IMR-90 (cell line): Measurements from ENCODE around the gene KIAA0232. TPM values are rescaled to one million over a fixed set of nuclear protein-coding genes. Genes with fewer than 3 reads are reported as not detected.

ENCODE experiments used
- ATAC-seq: fragments of 200-7000 bp; cut with Tn5 transposase; 2 replicates; pipeline ENCODE4 v1.9.1; 2020; ENCODE audit warnings: low read depth, mild to moderate bottlenecking, moderate library complexity
- BruUV-seq: library from RNA; stranded (reverse); fragments of 400-500 nt; replicated peaks from 2 replicates; lab custom pipeline; 2021; lab: Mats Ljungman, UMichigan
- CTCF ChIA-PET: fragments of 300-600 bp; formaldehyde crosslinking; extraction: SDS; loops from one replicate; lab custom pipeline; 2021; ENCODE audit warnings: antibody characterized with exemption; lab: Yijun Ruan, JAX
- POLR2A ChIA-PET: fragments of 300-600 bp; sonication (Branson Sonifier 250); formaldehyde crosslinking; loops from one replicate; lab custom pipeline; 2022; ENCODE audit warnings: antibody characterized with exemption; ENCODE audit not compliant: unreplicated experiment; lab: Charles Lee
- DNase-seq: peaks from one replicate; pipeline ENCODE4 v3.0.0; 2013
- H2AFZ ChIP-seq: replicated peaks from 2 replicates; pipeline ENCODE3; 2013; ENCODE audit warnings: low read length, mild to moderate bottlenecking; ENCODE audit not compliant: poor library complexity
- H2AK5ac ChIP-seq: 2 replicates; pipeline ENCODE4 v1.6.1; 2013; ENCODE audit warnings: low read depth, low read length, inconsistent platforms
- H2AK9ac ChIP-seq: replicated peaks from 2 replicates; pipeline ENCODE3; 2013; ENCODE audit warnings: mild to moderate bottlenecking, low read depth, low read length, moderate library complexity; ENCODE audit not compliant: poor library complexity
- H2BK120ac ChIP-seq: 2 replicates; pipeline ENCODE4 v1.6.1; 2013; ENCODE audit warnings: low read depth, low read length, inconsistent platforms
- H2BK15ac ChIP-seq: 3 replicates; pipeline ENCODE4 v1.6.1; 2013; ENCODE audit warnings: low read depth, low read length, inconsistent platforms
- H2BK20ac ChIP-seq: 2 replicates; pipeline ENCODE4 v1.6.1; 2013; ENCODE audit warnings: low read depth, mild to moderate bottlenecking, inconsistent platforms, low read length, moderate library complexity
- H2BK5ac ChIP-seq: 2 replicates; pipeline ENCODE4 v1.6.1; 2013; ENCODE audit warnings: mild to moderate bottlenecking, low read depth, low read length, inconsistent platforms; ENCODE audit not compliant: poor library complexity, severe bottlenecking
- H3K14ac ChIP-seq: replicated peaks from 2 replicates; pipeline ENCODE4 v1.6.1; 2013; ENCODE audit warnings: low read depth, low read length, inconsistent platforms
- H3K18ac ChIP-seq: 2 replicates; pipeline ENCODE4 v1.6.1; 2013; ENCODE audit warnings: low read depth, low read length, control low read depth
- H3K23ac ChIP-seq: 2 replicates; pipeline ENCODE4 v1.6.1; 2013; ENCODE audit warnings: low read depth, low read length, inconsistent platforms
- H3K27ac ChIP-seq: 2 replicates; pipeline ENCODE4 v1.5.1; 2013; ENCODE audit warnings: mild to moderate bottlenecking, control low read depth, low read length; ENCODE audit not compliant: insufficient read depth
- H3K27me3 ChIP-seq: 2 replicates; pipeline ENCODE4 v1.6.1; 2013; ENCODE audit warnings: low read length; ENCODE audit not compliant: control insufficient read depth, insufficient read depth
- H3K36me3 ChIP-seq: 2 replicates; pipeline ENCODE4 v1.6.1; 2013; ENCODE audit warnings: low read length, mixed read lengths; ENCODE audit not compliant: control insufficient read depth, insufficient read depth
- H3K4ac ChIP-seq: 2 replicates; pipeline ENCODE4 v1.6.1; 2013; ENCODE audit warnings: low read depth, low read length, inconsistent platforms
- H3K4me1 ChIP-seq: 2 replicates; pipeline ENCODE4 v1.6.1; 2013; ENCODE audit warnings: low read length, mixed read lengths; ENCODE audit not compliant: control insufficient read depth, insufficient read depth
- H3K4me2 ChIP-seq: 2 replicates; pipeline ENCODE4 v1.6.1; 2013; ENCODE audit warnings: low read depth, mild to moderate bottlenecking, control low read depth, low read length, moderate library complexity
- H3K4me3 ChIP-seq: 2 replicates; pipeline ENCODE4 v1.5.1; 2013; ENCODE audit warnings: low read depth, mild to moderate bottlenecking, control low read depth, low read length, moderate library complexity; ENCODE audit not compliant: insufficient read depth
- H3K56ac ChIP-seq: 2 replicates; pipeline ENCODE4 v1.6.1; 2013; ENCODE audit warnings: low read length, inconsistent platforms; ENCODE audit not compliant: insufficient read depth; ENCODE audit errors: extremely low read depth
- H3K79me1 ChIP-seq, 2 experiments: 2 replicates each; pipeline ENCODE4 v1.6.1; 2013; ENCODE audit warnings: low read length in 2 of 2, inconsistent platforms in 1 of 2, low read depth in 1 of 2
- H3K9ac ChIP-seq: 2 replicates; pipeline ENCODE4 v1.6.1; 2013; ENCODE audit warnings: low read depth, low read length, control low read depth
- H3K9me1 ChIP-seq: 2 replicates; pipeline ENCODE4 v1.6.1; 2013; ENCODE audit warnings: low read length, inconsistent platforms; ENCODE audit not compliant: insufficient read depth
- H3K9me3 ChIP-seq: 2 replicates; pipeline ENCODE4 v1.6.1; 2013; ENCODE audit warnings: low read length; ENCODE audit not compliant: control insufficient read depth, insufficient read depth
- H4K20me1 ChIP-seq: 2 replicates; pipeline ENCODE4 v1.6.1; 2013; ENCODE audit warnings: low read length, inconsistent platforms; ENCODE audit not compliant: insufficient read depth
- H4K5ac ChIP-seq: 2 replicates; pipeline ENCODE4 v1.6.1; 2013; ENCODE audit warnings: mild to moderate bottlenecking, low read depth, low read length, control low read depth
- H4K8ac ChIP-seq, 2 experiments: 2 replicates each; pipeline ENCODE4 v1.6.1; 2013; ENCODE audit warnings: low read depth in 2 of 2, low read length in 2 of 2, control low read depth in 1 of 2, inconsistent platforms in 1 of 2
- H4K91ac ChIP-seq: 2 replicates; pipeline ENCODE4 v1.6.1; 2013; ENCODE audit warnings: low read depth, low read length, inconsistent platforms; ENCODE audit not compliant: insufficient read depth
- BHLHE40 ChIP-seq: fragments of 150-350 bp; IDR thresholded peaks from 2 replicates; pipeline ENCODE4 v1.6.1; 2016; ENCODE audit warnings: mild to moderate bottlenecking, low read depth, low read length
- CEBPB ChIP-seq: IDR thresholded peaks from 2 replicates; pipeline ENCODE4 v1.6.1; 2012; ENCODE audit warnings: low read depth, low read length, improper control_type of control experiment
- CHD1 ChIP-seq: IDR thresholded peaks from 2 replicates; pipeline ENCODE4 v1.6.1; 2012; ENCODE audit warnings: low read depth, low read length, improper control_type of control experiment
- CTCF ChIP-seq: conservative IDR thresholded peaks from 2 replicates; pipeline ENCODE4 v1.5.1; 2012; ENCODE audit warnings: mild to moderate bottlenecking, low read depth, low read length, improper control_type of control experiment
- FOS ChIP-seq: fragments of 150-350 bp; IDR thresholded peaks from 2 replicates; pipeline ENCODE4 v1.6.1; 2016; ENCODE audit warnings: low read depth, low read length
- MAFK ChIP-seq: IDR thresholded peaks from 2 replicates; pipeline ENCODE4 v1.6.1; 2012; ENCODE audit warnings: low read depth, low read length, improper control_type of control experiment
- MAZ ChIP-seq: IDR thresholded peaks from 2 replicates; pipeline ENCODE4 v1.6.1; 2012; ENCODE audit warnings: low read depth, mild to moderate bottlenecking, low read length, improper control_type of control experiment, moderate library complexity, borderline replicate concordance
- MXI1 ChIP-seq: IDR thresholded peaks from 2 replicates; pipeline ENCODE4 v1.6.1; 2012; ENCODE audit warnings: low read depth, mild to moderate bottlenecking, low read length, moderate library complexity, borderline replicate concordance
- NFE2L2 ChIP-seq: fragments of 150-350 bp; IDR thresholded peaks from 2 replicates; pipeline ENCODE4 v1.6.1; 2016; ENCODE audit warnings: low read depth, mild to moderate bottlenecking, low read length
- RAD21 ChIP-seq: IDR thresholded peaks from 2 replicates; pipeline ENCODE4 v1.6.1; 2012; ENCODE audit warnings: low read length, improper control_type of control experiment
- RCOR1 ChIP-seq: IDR thresholded peaks from 2 replicates; pipeline ENCODE4 v1.6.1; 2012; ENCODE audit warnings: mild to moderate bottlenecking, low read length, improper control_type of control experiment; ENCODE audit not compliant: insufficient replicate concordance
- RFX5 ChIP-seq: IDR thresholded peaks from 2 replicates; pipeline ENCODE4 v1.8.0; 2012; ENCODE audit warnings: low read depth, mild to moderate bottlenecking, low read length, moderate library complexity
- SMC3 ChIP-seq: fragments of 150-350 bp; IDR thresholded peaks from 2 replicates; pipeline ENCODE4 v1.6.1; 2016; ENCODE audit warnings: low read depth, mild to moderate bottlenecking, antibody characterized with exemption, low read length, moderate library complexity
- USF2 ChIP-seq: fragments of 150-350 bp; IDR thresholded peaks from 2 replicates; pipeline ENCODE4 v1.6.1; 2017; ENCODE audit warnings: mild to moderate bottlenecking, antibody characterized with exemption, low read length, low read depth
- WGBS, 2 experiments: methylation state at CpG; one replicate each; pipeline versions ENCODE4 v1.1.5 to v1.1.7; 2013; ENCODE audit warnings: missing lambda C conversion rate in 2 of 2; ENCODE audit not compliant: insufficient read length in 1 of 2; ENCODE audit errors: extremely low coverage in 2 of 2; 5-methylcytosine and 5-hydroxymethylcytosine counted together
- dilution Hi-C: fragments of 300-500 bp; cut with HindIII; formaldehyde crosslinking; loops from one replicate; pipeline ENCODE4 v1.14.3; 2018; ENCODE audit warnings: low sequenced_read_pairs; ENCODE audit not compliant: unreplicated experiment
- in situ Hi-C: fragments of 300-500 bp; cut with MboI; formaldehyde crosslinking; loops from 3 replicates; pipeline ENCODE4 v1.14.3; 2019; ENCODE audit warnings: low sequenced_read_pairs, inconsistent platforms, mixed read lengths
- intact Hi-C: fragments of 100-400 bp; cut with micrococcal nuclease; formaldehyde crosslinking; loops from 2 replicates; pipeline ENCODE4 v1.10.0; 2022
- polyA plus RNA-seq, 3 experiments: library from polyadenylated mRNA; depleted of rRNA; stranded (reverse); fragments of >200 nt; gene quantifications; 2 replicates each; pipeline ENCODE4 v1.2.3, GENCODE V29; 2012; ENCODE audit warnings: low replicate concordance in 1 of 3
- total RNA-seq: library from RNA; depleted of rRNA; stranded (reverse); fragments of >200 nt; gene quantifications from 2 replicates; pipeline ENCODE4 v1.2.3, GENCODE V29; 2012

KIAA0232 gene
- total and polyA plus RNA-seq, 2 of the 4 experiments (the other 2 are of a cell fraction) = 6.8 to 19.5 TPM

GRCh38 chr4:6892190-6892908 is 109.8 kb downstream of the KIAA0232 start (continued):
- TF ChIP-seq CEBPB (no peak), MAZ (0 out of 2 replicates have a peak, but pooled peaks have one; percentile 16)

- DNase-seq (no peak), ATAC-seq (no peak)
- Histone ChIP-seq H3K9me1 (peaks cover 5% of the 10 kb centered on the region; the same call in 1 of the 2 replicates), H2AK9ac (peak overlapping the region; percentile 87), H2BK5ac (peak overlapping the region; percentile 95), H3K18ac (peak overlapping the region; percentile 21; the same call in 1 of the 2 replicates), H2BK15ac (no peak overlapping the region; the same call in 2 of the 3 replicates), H4K91ac (peak overlapping the region; percentile 86; the same call in 1 of the 2 replicates), H3K56ac (no peak overlapping the region), H3K9me3 (no peaks in the 10 kb centered on the region), H4K20me1 (no peaks in the 10 kb centered on the region), H3K4me3 (no peak overlapping the region), H3K4me1 (peaks cover 22% of the 10 kb centered on the region), H4K8ac (peak overlapping the region; percentile 14 to 83; a peak in 3 of 4 replicates), H3K9ac (no peak overlapping the region), H3K23ac (no peak overlapping the region), H2AFZ (peak overlapping the region; percentile 95), H2BK20ac (peak overlapping the region; percentile 68), H3K4me2 (no peak overlapping the region), H3K4ac (peak overlapping the region; percentile 63), H4K5ac (peak overlapping the region; percentile 19; the same call in 1 of the 2 replicates), H3K36me3 (no peaks in the 10 kb centered on the region), H2AK5ac (peak overlapping the region; percentile 22; the same call in 1 of the 2 replicates), H3K27ac (peak overlapping the region; percentile 99; the same call in 1 of the 2 replicates), H3K79me1 (no peaks in the 10 kb centered on the region), H3K14ac (peak overlapping the region; percentile 61; the same call in 1 of the 2 replicates), H2BK120ac (peak overlapping the region; percentile 83), H3K27me3 (no peaks in the 10 kb centered on the region)
- in situ Hi-C loops = no loop called here
- POLR2A ChIA-PET = no interaction called here
- WGBS, 2 experiments = 67% methylated on average over 3 of the region's 6 CpGs; no CpG with 5 or more reads in 1 of the 2 experiments
- intact Hi-C loops = loop anchor here (1.0 to 5.0 kb wide), 3 partner anchors 49 to 177 kb away; no protein-coding TSS in a partner anchor
- no TSS peak for BruUV-seq
- dilution Hi-C loops = no loop called here
- CTCF ChIA-PET = no interaction called here
- TF ChIP-seq USF2 (no peak), SMC3 (no peak), MXI1 (no peak), NFE2L2 (no peak), FOS (no peak), RCOR1 (no peak), RAD21 (no peak), CEBPB (no peak), CTCF (no peak), MAFK (no peak), BHLHE40 (no peak), CHD1 (no peak), RFX5 (no peak)
These were observed 110.3 kb downstream of the KIAA0232 start for GRCh38 chr4:6892909-6893202.
